ENCODE measurements around the gene AKAP6. TPM values are rescaled to one million over a fixed set of nuclear protein-coding genes. Genes with fewer than 3 reads are reported as not detected.

The AKAP6 gene
- total RNA-seq, 4 donors from 2014 or later: 2.0 to 11.0 (median 4.2) TPM

GRCh38 chr14:32413967-32414640, 85.0 kb downstream of the AKAP6 start:
- Histone ChIP-seq H3K4me1 (peaks cover 5% of the 10 kb centered on the region), H3K36me3 (no peaks in the 10 kb centered on the region), H3K9me3 (no peaks in the 10 kb centered on the region), H3K27ac (no peak overlapping the region), H3K4me3 (no peak overlapping the region), H3K27me3 (no peaks in the 10 kb centered on the region)
- no peak for DNase-seq (ENCODE audit: low spot score in 2 of 2)
- 51% methylated on average over 4 of the region's 4 CpGs for WGBS
- TF ChIP-seq POLR2AphosphoS5 (IDR thresholded peaks at IDR 0.05): no peak
- TF ChIP-seq CTCF (IDR thresholded peaks at IDR 0.05): no peak
- no peak for TF ChIP-seq POLR2A (IDR thresholded peaks at IDR 0.05)
- TF ChIP-seq EP300 (IDR thresholded peaks at IDR 0.05): no peak

GRCh38 chr14:32414808-32415255, 85.7 kb downstream of the AKAP6 start:
- WGBS: 29% methylated on average over 3 of the region's 3 CpGs
- Histone ChIP-seq H3K4me3 (no peak overlapping the region), H3K27me3 (no peaks in the 10 kb centered on the region), H3K4me1 (peaks cover 5% of the 10 kb centered on the region), H3K36me3 (no peaks in the 10 kb centered on the region), H3K27ac (peak overlapping the region; percentile 26), H3K9me3 (no peaks in the 10 kb centered on the region)
- TF ChIP-seq POLR2AphosphoS5 (IDR thresholded peaks at IDR 0.05): no peak
- no peak for DNase-seq (ENCODE audit: low spot score in 2 of 2)

GRCh38 chr14:32417956-32418552, 89.0 kb downstream of the AKAP6 start:
- Histone ChIP-seq H3K36me3 (no peaks in the 10 kb centered on the region), H3K9me3 (no peaks in the 10 kb centered on the region), H3K27me3 (no peaks in the 10 kb centered on the region), H3K4me1 (peaks cover 5% of the 10 kb centered on the region), H3K4me3 (no peak overlapping the region), H3K27ac (no peak overlapping the region)
- DNase-seq (ENCODE audit: low spot score in 2 of 2): no peak
- TF ChIP-seq CTCF (IDR thresholded peaks at IDR 0.05) (no peak), EP300 (IDR thresholded peaks at IDR 0.05) (no peak), POLR2AphosphoS5 (IDR thresholded peaks at IDR 0.05) (no peak), POLR2A (IDR thresholded peaks at IDR 0.05) (no peak)
- WGBS: 43% methylated on average over 4 of the region's 4 CpGs

- no peak overlapping the region for H3K4me3 ChIP-seq
- H3K27ac ChIP-seq: no peak overlapping the region
- whole genome bisulfite sequencing: 90% methylated on average over 1 of the region's 1 CpG
- H3K27me3 ChIP-seq: no peaks in the 10 kb centered on the region
- DNase-seq (ENCODE audit: low spot score in 2 of 2): no peak
- no peaks in the 10 kb centered on the region for H3K36me3 ChIP-seq
- TF ChIP-seq POLR2A (IDR thresholded peaks at IDR 0.05): no peak
- no peak for TF ChIP-seq CTCF (IDR thresholded peaks at IDR 0.05)
- no peak for TF ChIP-seq EP300 (IDR thresholded peaks at IDR 0.05)
- TF ChIP-seq POLR2AphosphoS5 (IDR thresholded peaks at IDR 0.05): no peak
- H3K9me3 ChIP-seq: no peaks in the 10 kb centered on the region
- peaks cover 5% of the 10 kb centered on the region for H3K4me1 ChIP-seq
These were observed 90.3 kb downstream of the AKAP6 start for GRCh38 chr14:32419429-32419828.

- no peak for TF ChIP-seq POLR2AphosphoS5 (IDR thresholded peaks at IDR 0.05)
- TF ChIP-seq POLR2A (IDR thresholded peaks at IDR 0.05): no peak
- TF ChIP-seq CTCF (IDR thresholded peaks at IDR 0.05): no peak
- TF ChIP-seq EP300 (IDR thresholded peaks at IDR 0.05): no peak
- H3K27ac ChIP-seq: no peak overlapping the region
- 95% methylated on average over 1 of the region's 1 CpG for WGBS
These were observed 92.7 kb downstream of the AKAP6 start for GRCh38 chr14:32421781-32422180.

More at GRCh38 chr14:32421781-32422180, 92.7 kb downstream of the AKAP6 start:
- Histone ChIP-seq H3K4me1 (peaks cover 5% of the 10 kb centered on the region), H3K36me3 (no peaks in the 10 kb centered on the region), H3K9me3 (no peaks in the 10 kb centered on the region), H3K27me3 (no peaks in the 10 kb centered on the region), H3K4me3 (no peak overlapping the region)
- no peak for DNase-seq (ENCODE audit: low spot score in 2 of 2)
